PC-3 (cell line): ENCODE measurements around the gene TMEM98. TPM values are rescaled to one million over a fixed set of nuclear protein-coding genes. Genes with fewer than 3 reads are reported as not detected.
"Not testable (repeated sequence)": the region's sequence is repeated elsewhere in the genome, so short reads cannot be mapped to it uniquely, and the experiment has no call there.

Experiments used
- ATAC-seq: fragments of 200-7000 bp; cut with Tn5 transposase; 2 replicates; pipeline ENCODE4 v1.9.1; 2020; ENCODE audit warnings: mild to moderate bottlenecking, moderate library complexity
- BruUV-seq: library from RNA; stranded (reverse); fragments of 400-500 nt; replicated peaks from 2 replicates; lab custom pipeline; 2021; lab: Mats Ljungman, UMichigan
- CTCF ChIA-PET: fragments of 300-600 bp; sonication (Branson Sonifier 250); formaldehyde crosslinking; loops from one replicate; lab custom pipeline; 2022; ENCODE audit warnings: antibody characterized with exemption; lab: Charles Lee
- POLR2A ChIA-PET: fragments of 300-600 bp; sonication (Branson Sonifier 250); formaldehyde crosslinking; loops from one replicate; lab custom pipeline; 2022; ENCODE audit warnings: antibody characterized with exemption; ENCODE audit not compliant: unreplicated experiment; lab: Charles Lee
- DNase-seq: peaks from one replicate; pipeline ENCODE4 v3.0.0-alpha.2; 2015
- H2AFZ ChIP-seq: fragments of 300-600 bp; sonication (generic); 2 replicates; pipeline ENCODE4 v1.6.0; 2016; ENCODE audit warnings: antibody characterized with exemption, low read length
- H3F3A ChIP-seq: fragments of 300-600 bp; sonication (generic); one replicate; pipeline ENCODE4 v1.6.0; 2017; ENCODE audit warnings: antibody characterized with exemption, low read length, control low read depth, mild to moderate bottlenecking; ENCODE audit not compliant: unreplicated experiment
- H3K27ac ChIP-seq: fragments of 300-600 bp; sonication (generic); 2 replicates; pipeline ENCODE4 v1.5.1; 2016; ENCODE audit warnings: mild to moderate bottlenecking, low read length
- H3K27me3 ChIP-seq: fragments of 300-600 bp; sonication (generic); 2 replicates; pipeline ENCODE4 v1.6.1; 2016; ENCODE audit warnings: low read length, mixed read lengths
- H3K36me3 ChIP-seq: fragments of 300-600 bp; sonication (generic); 2 replicates; pipeline ENCODE4 v1.6.1; 2016; ENCODE audit warnings: low read depth, mixed run types, low read length, mixed read lengths
- H3K4me1 ChIP-seq: fragments of 300-600 bp; sonication (generic); 2 replicates; pipeline ENCODE4 v1.5.1; 2016; ENCODE audit warnings: low read length; ENCODE audit not compliant: insufficient read depth
- H3K4me2 ChIP-seq: fragments of 300-600 bp; sonication (generic); 2 replicates; pipeline ENCODE4 v1.6.0; 2016; ENCODE audit warnings: low read length
- H3K4me3 ChIP-seq: fragments of 300-600 bp; sonication (generic); 2 replicates; pipeline ENCODE4 v1.5.1; 2016; ENCODE audit warnings: mild to moderate bottlenecking, low read length, mixed read lengths
- H3K79me2 ChIP-seq: fragments of 300-600 bp; sonication (generic); 2 replicates; pipeline ENCODE4 v1.6.1; 2017; ENCODE audit warnings: low read length, mixed read lengths
- H3K9ac ChIP-seq: fragments of 300-600 bp; sonication (generic); 2 replicates; pipeline ENCODE4 v1.6.0; 2016; ENCODE audit warnings: mild to moderate bottlenecking, low read length
- H3K9me2 ChIP-seq: fragments of 300-600 bp; sonication (generic); replicated peaks from 2 replicates; pipeline ENCODE4 v1.6.1; 2016; ENCODE audit warnings: mixed run types, low read length, mixed read lengths
- H3K9me3 ChIP-seq: fragments of 300-600 bp; sonication (generic); 2 replicates; pipeline ENCODE4 v1.6.1; 2016; ENCODE audit warnings: low read length, mixed read lengths
- H4K20me1 ChIP-seq: fragments of 300-600 bp; sonication (generic); 2 replicates; pipeline ENCODE4 v1.6.1; 2016; ENCODE audit warnings: low read length, mixed read lengths
- EZH2 ChIP-seq: fragments of 300-600 bp; sonication (generic); IDR thresholded peaks from one replicate; pipeline ENCODE4 v1.6.1; 2017; ENCODE audit warnings: antibody characterized with exemption, mild to moderate bottlenecking, low read length; ENCODE audit not compliant: unreplicated experiment
- EZH2phosphoT487 ChIP-seq: fragments of 300-600 bp; sonication (generic); IDR thresholded peaks from 2 replicates; pipeline ENCODE4 v1.6.1; 2018; ENCODE audit warnings: mild to moderate bottlenecking, antibody characterized with exemption, low read length, borderline replicate concordance
- intact Hi-C: fragments of 100-400 bp; cut with micrococcal nuclease; formaldehyde crosslinking; loops from 2 replicates; pipeline ENCODE4 v1.9.0; 2023
- total RNA-seq: library from RNA; depleted of rRNA; stranded (reverse); fragments of >200 nt; gene quantifications from 2 replicates; pipeline ENCODE4 v1.2.3, GENCODE V29; 2014
- TF ChIP-seq, protein P1 (sequence below): fragments of 300-600 bp; sonication (generic); conservative IDR thresholded peaks from 2 replicates; pipeline ENCODE4 v1.5.1; 2017; ENCODE audit warnings: antibody characterized with exemption, low read depth, mild to moderate bottlenecking, low read length

The TMEM98 gene
- total RNA-seq, 1 experiment from 2014 or later: 59.4 TPM

DNA sequence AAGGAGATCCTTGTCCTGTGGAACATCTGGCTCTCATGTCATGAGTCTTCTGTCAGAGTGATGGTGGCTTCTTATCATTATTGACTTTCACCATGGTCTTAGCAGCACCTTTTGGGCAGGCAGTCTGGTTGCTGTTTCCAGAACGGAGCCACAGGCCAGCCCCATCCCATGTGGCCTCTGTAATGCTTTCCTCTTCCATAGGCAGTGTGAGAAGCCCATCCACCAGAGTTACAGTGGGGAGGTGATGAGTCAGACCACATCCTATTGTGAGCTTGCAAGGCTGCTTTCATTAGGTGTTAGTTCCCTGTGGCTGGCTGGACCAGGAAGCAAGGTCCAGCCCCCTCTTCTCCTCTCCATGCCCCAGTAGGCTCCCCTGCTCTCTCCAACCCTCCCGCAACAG is 32.9 kb downstream of the TMEM98 start:
- Histone ChIP-seq H3K9ac (no peak overlapping the region), H3K27me3 (no peaks in the 10 kb centered on the region), H3K4me1 (no peaks in the 10 kb centered on the region), H3K79me2 (no peaks in the 10 kb centered on the region), H3K36me3 (no peaks in the 10 kb centered on the region), H4K20me1 (no peaks in the 10 kb centered on the region), H2AFZ (no peak overlapping the region), H3K9me2 (no peaks in the 10 kb centered on the region), H3K9me3 (no peaks in the 10 kb centered on the region), H3F3A (no peaks in the 10 kb centered on the region), H3K4me3 (no peak overlapping the region), H3K4me2 (no peak overlapping the region), H3K27ac (no peak overlapping the region)
- ChIA-PET POLR2A (no interaction called here), CTCF (no interaction called here)
- BruUV-seq: no TSS peak
- TF ChIP-seq, protein P1, sequence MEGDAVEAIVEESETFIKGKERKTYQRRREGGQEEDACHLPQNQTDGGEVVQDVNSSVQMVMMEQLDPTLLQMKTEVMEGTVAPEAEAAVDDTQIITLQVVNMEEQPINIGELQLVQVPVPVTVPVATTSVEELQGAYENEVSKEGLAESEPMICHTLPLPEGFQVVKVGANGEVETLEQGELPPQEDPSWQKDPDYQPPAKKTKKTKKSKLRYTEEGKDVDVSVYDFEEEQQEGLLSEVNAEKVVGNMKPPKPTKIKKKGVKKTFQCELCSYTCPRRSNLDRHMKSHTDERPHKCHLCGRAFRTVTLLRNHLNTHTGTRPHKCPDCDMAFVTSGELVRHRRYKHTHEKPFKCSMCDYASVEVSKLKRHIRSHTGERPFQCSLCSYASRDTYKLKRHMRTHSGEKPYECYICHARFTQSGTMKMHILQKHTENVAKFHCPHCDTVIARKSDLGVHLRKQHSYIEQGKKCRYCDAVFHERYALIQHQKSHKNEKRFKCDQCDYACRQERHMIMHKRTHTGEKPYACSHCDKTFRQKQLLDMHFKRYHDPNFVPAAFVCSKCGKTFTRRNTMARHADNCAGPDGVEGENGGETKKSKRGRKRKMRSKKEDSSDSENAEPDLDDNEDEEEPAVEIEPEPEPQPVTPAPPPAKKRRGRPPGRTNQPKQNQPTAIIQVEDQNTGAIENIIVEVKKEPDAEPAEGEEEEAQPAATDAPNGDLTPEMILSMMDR: no peak
- TF ChIP-seq EZH2 (no peak), EZH2phosphoT487 (no peak)
- intact Hi-C loops: no loop called here
- DNase-seq: peak; percentile 24
- ATAC-seq: no peak

DNA sequence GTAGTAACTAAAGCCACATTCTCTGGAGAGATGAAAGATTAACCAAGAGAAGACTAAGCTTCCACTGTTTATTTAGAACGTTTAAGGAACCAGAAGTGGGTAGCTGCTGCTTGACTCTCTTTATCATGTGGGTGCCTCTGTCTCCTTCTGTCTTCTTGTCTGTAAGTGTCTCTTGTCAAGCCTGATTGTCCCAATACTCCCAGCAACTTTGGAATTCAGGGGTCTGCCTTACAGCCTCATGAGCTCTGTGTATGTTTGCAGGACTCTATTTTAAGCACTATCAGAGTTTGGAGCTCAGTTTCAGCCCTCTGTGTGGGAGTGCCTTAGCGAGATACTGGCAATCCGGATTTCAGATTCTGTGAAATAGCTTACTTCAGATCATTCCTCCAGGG is 34.4 kb downstream of the TMEM98 start:
- no peaks in the 10 kb centered on the region for H3K9me2 ChIP-seq
- no peaks in the 10 kb centered on the region for H3K27me3 ChIP-seq
- ChIA-PET POLR2A (no interaction called here), CTCF (no interaction called here)
- no peaks in the 10 kb centered on the region for H3K36me3 ChIP-seq
- H3K79me2 ChIP-seq: no peaks in the 10 kb centered on the region
- no TSS peak for BruUV-seq
- no peaks in the 10 kb centered on the region for H4K20me1 ChIP-seq
- no peak overlapping the region for H3K4me2 ChIP-seq
- ATAC-seq (no peak), DNase-seq (no peak)
- H3F3A ChIP-seq: no peaks in the 10 kb centered on the region
- intact Hi-C loops: no loop called here
- no peak overlapping the region for H3K4me3 ChIP-seq
- H3K9me3 ChIP-seq: no peaks in the 10 kb centered on the region
- no peaks in the 10 kb centered on the region for H3K4me1 ChIP-seq
- H3K27ac ChIP-seq: no peak overlapping the region
- no peak overlapping the region for H3K9ac ChIP-seq
- no peak overlapping the region for H2AFZ ChIP-seq
- TF ChIP-seq EZH2: no peak
- no peak for TF ChIP-seq EZH2phosphoT487
- TF ChIP-seq, protein P1: no peak

DNA sequence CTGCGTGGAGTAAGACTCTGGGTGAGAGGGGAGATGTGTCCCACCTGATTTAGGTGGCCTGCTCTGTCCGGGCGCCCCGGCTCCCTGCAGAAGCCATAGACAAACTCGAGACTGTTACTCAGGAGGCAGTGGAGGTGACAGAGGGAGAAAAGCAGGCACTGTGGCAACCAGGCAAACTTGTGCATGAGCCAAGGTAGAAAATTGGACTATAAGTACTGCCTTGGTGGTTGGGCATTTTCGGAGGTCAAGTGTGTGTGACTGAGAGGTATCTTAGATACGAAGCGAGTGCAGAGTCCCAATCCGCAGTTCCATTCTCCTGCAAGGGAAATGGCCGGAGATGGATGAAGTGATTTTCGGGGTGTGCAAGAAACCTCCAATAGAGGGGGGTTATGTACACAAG is 36.6 kb downstream of the TMEM98 start:
- DNase-seq: no peak
- TF ChIP-seq, protein P1: no peak
- TF ChIP-seq EZH2: no peak
- TF ChIP-seq EZH2phosphoT487: no peak
- no TSS peak for BruUV-seq

DNA sequence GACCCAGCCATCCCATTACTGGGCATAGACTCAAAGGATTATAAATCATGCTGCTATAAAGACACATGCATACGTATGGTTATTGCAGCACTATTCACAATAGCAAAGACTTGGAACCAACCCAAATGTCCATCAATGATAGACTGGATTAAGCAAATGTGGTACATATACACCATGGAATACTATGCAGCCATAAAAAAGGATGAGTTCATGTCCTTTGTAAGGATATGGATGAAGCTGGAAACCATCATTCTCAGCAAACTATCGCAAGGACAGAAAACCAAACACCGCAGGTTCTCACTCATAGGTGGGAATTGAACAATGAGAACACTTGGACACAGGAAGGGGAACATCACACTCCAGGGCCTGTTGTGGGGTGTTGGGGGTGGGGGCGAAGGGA is 41.3 kb downstream of the TMEM98 start:
- H3K9me3 ChIP-seq, POLR2A ChIA-PET, H3K36me3 ChIP-seq, H3K4me1 ChIP-seq, H3K79me2 ChIP-seq, CTCF ChIA-PET, H3F3A ChIP-seq, intact Hi-C loops, H3K27ac ChIP-seq, H4K20me1 ChIP-seq, ATAC-seq, H2AFZ ChIP-seq, BruUV-seq, H3K9ac ChIP-seq, H3K9me2 ChIP-seq, H3K4me3 ChIP-seq, H3K4me2 ChIP-seq, H3K27me3 ChIP-seq: not testable (repeated sequence)
- peak; percentile 26 for DNase-seq

More for the DNA sequence above, 36.6 kb downstream of the TMEM98 start:
- no peak overlapping the region for H3K4me3 ChIP-seq
- ChIA-PET CTCF (no interaction called here), POLR2A (no interaction called here)
- no peak overlapping the region for H3K4me2 ChIP-seq
- no peak for ATAC-seq
- no peaks in the 10 kb centered on the region for H4K20me1 ChIP-seq
- H3K27me3 ChIP-seq: no peaks in the 10 kb centered on the region
- H3F3A ChIP-seq: no peaks in the 10 kb centered on the region
- no peak overlapping the region for H3K27ac ChIP-seq
- no peaks in the 10 kb centered on the region for H3K79me2 ChIP-seq
- H2AFZ ChIP-seq: no peak overlapping the region
- no peaks in the 10 kb centered on the region for H3K36me3 ChIP-seq
- no peaks in the 10 kb centered on the region for H3K9me3 ChIP-seq
- intact Hi-C loops: no loop called here
- no peak overlapping the region for H3K9ac ChIP-seq
- no peaks in the 10 kb centered on the region for H3K9me2 ChIP-seq
- H3K4me1 ChIP-seq: no peaks in the 10 kb centered on the region
